HG03060 (cell line): ENCODE measurements around the gene FHL3.
"Not testable (repeated sequence)": the region's sequence is repeated elsewhere in the genome, so short reads cannot be mapped to it uniquely, and the experiment has no call there.

Experiments used
- ATAC-seq: cut with Tn5 transposase; IDR thresholded peaks from one replicate; pipeline ENCODE4 v1.9.1; 2021; ENCODE audit warnings: low read depth, moderate number of reproducible peaks; ENCODE audit not compliant: unreplicated experiment

FHL3 gene

GRCh38 chr1:37995751-37996345 is 9.5 kb downstream of the FHL3 start:
- ATAC-seq, result no peak

GRCh38 chr1:37994886-37995566 is 10.3 kb downstream of the FHL3 start:
- ATAC-seq, result no peak

- ATAC-seq, result peak; percentile 13
Observed at GRCh38 chr1:37989361-37989930, 15.9 kb downstream of the FHL3 start.

DNA sequence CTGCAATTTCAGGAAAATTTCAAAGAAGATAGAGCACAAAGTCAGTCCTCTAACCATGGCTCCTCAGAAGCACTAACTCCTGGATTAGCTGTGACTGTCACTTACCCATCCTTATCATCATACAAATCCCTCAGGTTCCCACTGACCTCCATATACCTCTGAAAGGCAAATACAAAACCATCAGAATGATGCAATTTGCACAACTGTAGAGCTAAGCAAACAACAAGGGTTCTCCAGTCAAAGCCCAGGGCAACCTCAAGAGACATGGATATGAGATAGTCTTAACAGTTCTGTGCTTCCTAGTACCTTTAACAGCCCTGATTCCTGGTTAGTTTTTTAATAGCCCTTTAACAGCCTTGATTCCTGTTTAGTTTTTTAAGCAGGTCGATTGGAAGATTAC is 17.6 kb downstream of the FHL3 start:
- ATAC-seq, result no peak

DNA sequence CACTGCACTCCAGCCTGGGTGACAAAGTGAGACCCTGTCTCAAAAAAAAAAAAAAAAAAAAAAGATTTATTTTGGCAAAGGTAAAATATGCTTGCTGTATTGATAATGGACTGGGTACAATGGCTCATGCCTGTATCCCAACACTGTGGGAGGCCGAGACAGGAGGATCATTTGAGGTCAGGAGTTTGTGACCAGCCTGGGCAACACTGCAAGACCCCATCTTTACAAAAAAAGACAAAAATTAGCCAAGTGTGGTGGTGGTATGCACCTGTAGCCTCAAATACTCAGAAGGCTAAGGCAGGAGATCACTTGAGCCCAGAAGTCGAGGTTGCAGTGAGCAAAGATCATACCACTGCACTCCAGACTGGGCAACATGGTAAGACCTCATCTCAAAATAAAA is 21.8 kb downstream of the FHL3 start:
- no peak for ATAC-seq

DNA sequence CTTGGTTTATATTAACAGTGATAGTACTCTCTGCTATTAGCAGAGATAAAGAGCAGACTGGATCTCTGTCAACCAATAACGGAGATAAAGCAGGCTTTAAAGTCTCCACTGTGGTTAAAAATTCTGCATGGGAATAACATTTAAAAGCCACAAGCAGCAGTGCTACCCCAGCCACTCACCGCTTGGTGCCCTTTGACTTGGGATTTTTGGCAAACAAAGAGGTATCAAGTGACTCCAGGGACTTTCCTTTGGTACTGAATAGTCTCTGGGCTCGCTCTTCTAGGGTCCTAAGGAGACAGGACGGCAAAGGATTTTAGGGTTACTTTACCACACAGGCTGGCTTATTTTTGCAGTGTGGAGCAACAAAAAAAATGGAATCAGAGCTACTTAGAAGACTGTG is 26.8 kb downstream of the FHL3 start:
- ATAC-seq, result no peak

- not testable (repeated sequence) for ATAC-seq
Observed at GRCh38 chr1:37975083-37975482, 30.2 kb downstream of the FHL3 start.

GRCh38 chr1:37974567-37974966 is 30.7 kb downstream of the FHL3 start:
- ATAC-seq, result no peak

DNA sequence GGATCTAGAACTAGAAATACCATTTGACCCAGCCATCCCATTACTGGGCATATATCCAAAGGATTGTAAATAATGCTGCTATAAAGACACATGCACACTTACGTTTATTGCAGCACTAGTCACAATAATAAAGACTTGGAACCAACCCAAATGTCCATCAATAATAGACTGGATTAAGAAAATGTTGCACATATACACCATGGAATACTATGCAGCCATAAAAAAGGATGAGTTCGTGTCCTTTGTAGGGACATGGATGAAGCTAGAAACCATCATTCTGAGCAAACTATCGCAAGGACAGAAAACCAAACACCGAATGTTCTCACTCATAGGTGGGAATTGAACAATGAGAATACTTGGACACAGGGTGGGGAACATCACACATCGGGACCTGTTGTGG is 31.6 kb downstream of the FHL3 start:
- not testable (repeated sequence) for ATAC-seq

DNA sequence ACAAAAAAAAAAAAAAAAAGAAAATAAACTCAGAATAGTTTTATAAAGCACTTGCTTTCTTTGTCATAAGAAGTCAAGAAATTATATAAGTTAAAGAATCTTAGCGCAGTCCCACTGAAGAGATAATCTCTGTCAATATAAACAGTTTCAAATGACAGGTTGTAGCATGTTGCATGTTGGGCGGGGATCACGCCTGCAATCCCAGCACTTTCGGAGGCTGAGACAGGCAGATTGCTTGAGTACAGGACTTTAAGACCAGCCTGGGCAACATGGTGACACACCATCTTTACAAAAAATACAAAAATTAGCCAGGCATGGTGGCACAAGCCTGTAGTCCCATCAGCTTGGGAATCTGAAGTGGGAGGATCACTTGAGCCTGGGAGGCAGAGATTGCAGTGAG is 40.0 kb downstream of the FHL3 start:
- ATAC-seq, result no peak

DNA sequence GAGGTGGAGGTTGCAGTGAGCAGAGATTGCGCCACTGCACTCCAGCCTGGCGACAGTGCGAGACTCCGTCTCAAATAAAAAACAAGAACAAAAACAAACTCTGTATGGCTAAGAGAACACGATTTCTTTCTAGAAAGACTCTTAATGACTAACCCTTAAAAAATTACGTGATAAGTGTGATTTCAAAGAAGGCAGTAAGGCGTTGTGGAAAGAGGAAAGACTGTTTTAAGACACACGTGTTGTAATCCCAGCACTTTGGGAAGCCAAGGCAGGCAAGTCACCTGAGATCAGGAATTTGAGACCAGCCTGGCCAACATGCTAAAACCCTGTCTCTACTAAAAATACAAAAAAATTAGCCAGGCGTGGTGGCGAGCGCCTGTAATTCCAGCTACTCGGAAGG is 41.2 kb downstream of the FHL3 start:
- not testable (repeated sequence) for ATAC-seq

DNA sequence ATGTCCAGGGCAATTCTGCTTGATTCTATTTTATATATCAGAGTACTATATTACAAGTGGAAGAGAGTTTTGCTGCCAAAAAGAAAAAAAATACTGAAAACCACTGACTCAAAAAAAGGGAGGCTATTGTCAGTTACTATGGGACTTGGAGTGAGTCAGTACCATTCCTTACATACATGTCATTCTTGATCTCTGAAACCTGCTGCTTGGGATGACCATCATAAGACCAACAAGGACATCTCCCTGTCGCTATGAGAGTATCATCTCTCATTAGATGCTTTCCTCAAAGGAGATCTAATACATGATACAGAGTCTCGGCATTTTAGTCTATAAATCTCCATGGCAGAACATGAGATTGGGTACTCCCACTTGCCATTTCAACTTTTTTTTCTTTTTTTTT is 46.6 kb downstream of the FHL3 start:
- ATAC-seq, result no peak

- ATAC-seq, result no peak
Observed at GRCh38 chr1:37955685-37956084, 49.6 kb downstream of the FHL3 start.

DNA sequence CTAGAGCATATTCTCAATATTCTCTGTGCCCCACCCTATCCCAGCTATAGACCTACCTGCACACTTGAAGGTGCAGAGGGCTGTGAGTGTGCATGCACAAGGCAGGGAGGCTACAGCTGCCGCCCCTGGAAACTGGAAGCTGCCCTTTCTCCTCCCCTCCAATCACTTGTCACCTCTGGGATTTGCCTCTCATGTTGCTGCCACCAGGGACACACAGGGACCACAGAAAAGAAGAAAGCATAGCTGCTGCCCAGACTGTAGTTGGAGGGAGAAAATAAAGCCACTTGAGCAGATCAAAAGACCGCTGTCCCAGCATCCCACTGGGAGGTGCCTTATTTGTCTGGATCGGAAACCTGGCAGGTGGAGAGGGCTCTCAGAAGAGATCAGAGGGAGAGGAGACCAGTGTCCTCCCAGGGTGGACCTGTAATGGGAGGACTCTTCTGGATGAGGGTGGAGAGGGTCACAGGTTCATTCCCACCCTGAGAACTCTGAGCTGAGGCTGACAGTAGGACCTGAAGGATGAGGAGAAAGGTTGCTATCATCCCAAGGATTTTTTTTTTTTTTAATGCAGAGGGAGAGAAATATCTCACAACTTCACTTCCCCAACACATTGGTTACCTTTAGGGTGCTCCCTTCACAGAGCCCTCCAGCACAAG is 50.9 kb downstream of the FHL3 start:
- ATAC-seq, result no peak

DNA sequence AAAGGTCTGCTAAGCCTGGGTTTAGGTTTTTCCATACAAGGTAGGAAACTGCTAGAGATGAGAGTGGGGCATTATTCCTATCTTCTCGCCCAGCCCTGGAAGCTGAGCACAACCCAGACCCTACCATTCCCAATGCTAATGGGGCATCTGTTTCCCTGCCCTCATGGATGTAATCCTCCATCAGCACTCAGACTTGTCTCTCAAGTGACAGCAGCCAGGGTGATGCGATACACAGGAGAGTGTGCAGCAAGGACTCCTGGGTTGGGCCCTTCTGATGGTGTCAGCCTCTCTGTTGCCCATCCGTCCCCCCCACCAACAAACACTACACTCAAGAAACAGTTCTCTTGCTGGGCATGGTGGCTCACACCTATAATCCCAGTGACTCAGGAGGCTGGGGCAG is 52.6 kb downstream of the FHL3 start:
- no peak for ATAC-seq

- no peak for ATAC-seq
Observed at GRCh38 chr1:37951783-37952624, 53.3 kb downstream of the FHL3 start.

- ATAC-seq, result no peak
Observed at GRCh38 chr1:37951041-37951782, 54.1 kb downstream of the FHL3 start.

DNA sequence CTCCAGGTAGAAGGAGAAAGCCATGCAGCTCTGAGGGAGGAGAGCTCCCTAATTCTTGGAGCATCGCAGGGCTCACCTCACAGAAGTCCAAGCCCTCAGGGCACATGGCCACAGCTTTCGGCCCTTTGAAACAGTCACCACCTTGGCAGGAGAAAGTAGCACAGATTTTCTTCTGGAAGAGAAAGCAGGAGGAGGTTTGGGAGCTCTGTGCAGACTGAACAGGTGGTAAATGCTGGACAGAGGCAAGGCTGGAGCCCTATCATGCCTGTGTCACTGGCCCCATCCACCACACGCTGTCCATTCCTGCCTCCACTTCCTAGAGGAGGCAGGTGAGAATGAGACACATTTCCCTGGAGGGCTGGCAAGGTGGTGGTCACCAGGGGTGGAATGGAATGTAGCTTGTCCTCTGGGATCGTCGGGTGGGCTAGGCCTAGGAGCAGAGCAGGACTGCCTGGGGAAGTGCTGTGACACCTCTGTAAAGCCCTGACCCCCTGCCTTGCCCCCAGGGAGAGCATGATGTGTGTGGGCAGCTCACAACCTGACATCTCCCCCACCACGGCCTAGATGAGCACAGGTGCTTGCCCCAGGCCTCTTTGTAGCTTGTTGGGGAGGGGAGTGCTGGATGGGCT is 55.7 kb downstream of the FHL3 start:
- ATAC-seq, result no peak

DNA sequence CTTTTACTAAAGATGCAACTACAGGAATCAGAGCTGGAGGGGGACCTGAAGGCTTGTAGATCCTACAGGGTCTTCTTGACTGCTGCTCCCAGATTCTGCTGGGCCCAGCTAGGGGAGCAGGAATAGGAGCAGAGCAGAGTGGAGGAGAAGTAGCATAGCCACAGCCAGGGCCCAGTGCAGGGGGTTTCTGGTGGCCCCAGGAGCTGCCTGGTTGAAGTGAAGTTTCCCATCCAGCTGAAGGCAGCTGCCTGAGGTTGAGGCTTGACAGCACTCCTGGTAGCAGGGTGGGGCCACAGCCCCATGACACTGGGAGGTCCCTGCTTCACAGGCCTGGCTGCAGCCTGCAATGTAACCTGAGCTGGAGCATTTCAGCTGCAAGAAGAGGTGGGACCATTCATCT is 56.5 kb downstream of the FHL3 start:
- ATAC-seq, result no peak

- ATAC-seq, result no peak
Observed at GRCh38 chr1:37948166-37948565, 57.1 kb downstream of the FHL3 start.
